ENCODE results near the gene SERPINI2. TPM values are rescaled to one million over a fixed set of nuclear protein-coding genes. Genes with fewer than 3 reads are reported as not detected.
A peak's percentile ranks its signal among the peaks of the same experiment; 100 is the strongest.
"Not testable (repeated sequence)": the region's sequence is repeated elsewhere in the genome, so short reads cannot be mapped to it uniquely, and the experiment has no call there.

Gene SERPINI2
- total RNA-seq, 2 donors from 2014 or later: 167 to 221 TPM

GRCh38 chr3:167445491-167445890 lies 28.4 kb downstream of the SERPINI2 start:
- TF ChIP-seq, protein P1, sequence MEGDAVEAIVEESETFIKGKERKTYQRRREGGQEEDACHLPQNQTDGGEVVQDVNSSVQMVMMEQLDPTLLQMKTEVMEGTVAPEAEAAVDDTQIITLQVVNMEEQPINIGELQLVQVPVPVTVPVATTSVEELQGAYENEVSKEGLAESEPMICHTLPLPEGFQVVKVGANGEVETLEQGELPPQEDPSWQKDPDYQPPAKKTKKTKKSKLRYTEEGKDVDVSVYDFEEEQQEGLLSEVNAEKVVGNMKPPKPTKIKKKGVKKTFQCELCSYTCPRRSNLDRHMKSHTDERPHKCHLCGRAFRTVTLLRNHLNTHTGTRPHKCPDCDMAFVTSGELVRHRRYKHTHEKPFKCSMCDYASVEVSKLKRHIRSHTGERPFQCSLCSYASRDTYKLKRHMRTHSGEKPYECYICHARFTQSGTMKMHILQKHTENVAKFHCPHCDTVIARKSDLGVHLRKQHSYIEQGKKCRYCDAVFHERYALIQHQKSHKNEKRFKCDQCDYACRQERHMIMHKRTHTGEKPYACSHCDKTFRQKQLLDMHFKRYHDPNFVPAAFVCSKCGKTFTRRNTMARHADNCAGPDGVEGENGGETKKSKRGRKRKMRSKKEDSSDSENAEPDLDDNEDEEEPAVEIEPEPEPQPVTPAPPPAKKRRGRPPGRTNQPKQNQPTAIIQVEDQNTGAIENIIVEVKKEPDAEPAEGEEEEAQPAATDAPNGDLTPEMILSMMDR (IDR thresholded peaks at IDR 0.05): no peak
- no peak for TF ChIP-seq POLR2A (IDR thresholded peaks at IDR 0.05)
- ATAC-seq: no peak
- peaks cover 0 to 2% of the 10 kb centered on the region in 2 donors for H3K36me3 ChIP-seq (replicated peaks in 1 of 2; ENCODE audit: insufficient read depth in 1 of 2, low read depth in 2 of 2)
- no peaks in the 10 kb centered on the region for H3K4me1 ChIP-seq
- intact Hi-C loops (cut with DNase I): no loop called here
- DNase-seq: no peak
- no peak overlapping the region for H3K27ac ChIP-seq
- H3K27me3 ChIP-seq: no peaks in the 10 kb centered on the region
- H3K4me3 ChIP-seq: no peak overlapping the region
- no peaks in the 10 kb centered on the region for H3K9me3 ChIP-seq

GRCh38 chr3:167441256-167441655 lies 32.6 kb downstream of the SERPINI2 start:
- Histone ChIP-seq H3K27ac (no peak overlapping the region), H3K4me1 (peaks cover 10% of the 10 kb centered on the region), H3K36me3 (replicated peaks in 1 of 2; ENCODE audit: insufficient read depth in 1 of 2, low read depth in 2 of 2) (no peaks in the 10 kb centered on the region), H3K9me3 (no peaks in the 10 kb centered on the region), H3K4me3 (no peak overlapping the region), H3K27me3 (no peaks in the 10 kb centered on the region)
- no peak for DNase-seq
- TF ChIP-seq, protein P1 (IDR thresholded peaks at IDR 0.05): no peak
- TF ChIP-seq POLR2A (IDR thresholded peaks at IDR 0.05): no peak
- WGBS, 2 donors: 67 to 90% methylated on average over 2 of the region's 2 CpGs
- no peak for ATAC-seq
- intact Hi-C loops (cut with DNase I): no loop called here

GRCh38 chr3:167437428-167438139 lies 36.3 kb downstream of the SERPINI2 start:
- no peaks in the 10 kb centered on the region for H3K27me3 ChIP-seq
- ATAC-seq (peak; percentile 62), DNase-seq (no peak)
- H3K4me3 ChIP-seq: no peak overlapping the region
- intact Hi-C loops (cut with DNase I): no loop called here
- peaks cover 10% of the 10 kb centered on the region for H3K4me1 ChIP-seq
- H3K27ac ChIP-seq: peak overlapping the region in 2 of 4 donors; percentile 36 to 38
- H3K9me3 ChIP-seq: no peaks in the 10 kb centered on the region
- no peak for TF ChIP-seq POLR2A (IDR thresholded peaks at IDR 0.05)
- TF ChIP-seq, protein P1 (IDR thresholded peaks at IDR 0.05): no peak
- no peaks in the 10 kb centered on the region for H3K36me3 ChIP-seq (replicated peaks in 1 of 2; ENCODE audit: insufficient read depth in 1 of 2, low read depth in 2 of 2)
- WGBS, 2 donors: 44 to 57% methylated on average over 2 of the region's 2 CpGs

DNA sequence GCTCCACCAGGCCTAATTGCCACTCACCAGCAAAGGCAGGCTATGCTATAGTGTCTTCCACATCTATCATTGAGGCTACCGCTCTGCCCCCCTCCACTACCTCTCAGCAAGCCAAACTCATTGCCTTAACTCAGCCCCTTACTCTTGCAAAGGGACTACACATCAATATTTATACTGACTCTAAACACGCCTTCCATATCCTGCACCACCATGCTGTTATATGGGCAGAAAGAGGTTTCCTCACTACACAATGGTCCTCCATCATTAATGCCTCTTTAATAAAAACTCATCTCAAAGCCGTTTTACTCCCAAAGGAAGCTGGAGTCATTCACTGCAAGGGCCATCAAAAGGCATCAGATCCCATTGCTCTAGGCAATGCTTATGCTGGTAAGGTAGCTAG lies 46.9 kb downstream of the SERPINI2 start:
- H3K4me3 ChIP-seq; intact Hi-C loops (cut with DNase I); ATAC-seq; H3K27me3 ChIP-seq; H3K27ac ChIP-seq; H3K36me3 ChIP-seq (replicated peaks in 1 of 2; ENCODE audit: insufficient read depth in 1 of 2, low read depth in 2 of 2); H3K4me1 ChIP-seq; DNase-seq; H3K9me3 ChIP-seq: not testable (repeated sequence)
- WGBS, 2 donors: 88 to 93% methylated on average over 3 of the region's 3 CpGs

DNA sequence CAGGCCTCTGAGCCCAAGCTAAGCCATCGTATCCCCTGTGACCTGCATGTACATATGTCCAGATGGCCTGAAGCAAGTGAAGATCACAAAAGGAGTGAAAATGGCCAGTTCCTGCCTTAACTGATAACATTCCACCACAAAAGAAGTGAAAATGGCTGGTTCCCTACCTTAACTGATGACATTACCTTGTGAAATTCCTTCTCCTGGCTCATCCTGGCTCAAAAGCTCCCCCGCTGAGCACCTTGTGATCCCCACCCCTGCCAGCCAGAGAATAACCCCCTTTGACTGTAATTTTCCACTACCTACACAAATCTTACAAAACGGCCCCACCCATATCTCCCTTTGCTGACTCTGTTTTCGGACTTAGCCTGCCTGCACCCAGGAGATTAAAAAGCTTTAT lies 51.4 kb downstream of the SERPINI2 start:
- H3K36me3 ChIP-seq (replicated peaks in 1 of 2; ENCODE audit: insufficient read depth in 1 of 2, low read depth in 2 of 2); H3K4me1 ChIP-seq; DNase-seq; H3K9me3 ChIP-seq; H3K4me3 ChIP-seq; H3K27ac ChIP-seq; intact Hi-C loops (cut with DNase I); H3K27me3 ChIP-seq; ATAC-seq: not testable (repeated sequence)
- 85 to 86% methylated on average over 4 of the region's 4 CpGs for WGBS, 2 donors

DNA sequence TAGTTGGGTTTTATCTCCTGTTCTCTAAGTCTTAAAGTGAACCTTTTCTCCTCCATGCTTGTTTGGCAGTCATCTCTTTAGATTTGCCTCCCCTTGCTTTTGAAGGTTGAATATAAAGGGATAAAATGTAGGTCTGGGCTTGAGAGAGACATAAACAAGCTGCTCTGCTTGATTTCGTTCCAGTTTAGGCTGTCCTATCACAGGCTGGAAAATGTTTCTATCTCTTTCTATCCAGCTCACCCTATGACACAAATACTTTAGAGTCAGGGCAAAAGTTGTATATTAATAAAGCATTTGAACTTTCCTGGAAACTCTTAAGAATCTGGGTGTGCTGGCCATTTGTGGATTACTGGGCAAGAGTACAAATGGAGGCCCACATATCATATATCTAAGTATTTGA lies 64.2 kb downstream of the SERPINI2 start:
- no peaks in the 10 kb centered on the region for H3K4me1 ChIP-seq
- H3K27ac ChIP-seq: no peak overlapping the region
- no peaks in the 10 kb centered on the region for H3K9me3 ChIP-seq
- no peak overlapping the region for H3K4me3 ChIP-seq
- H3K36me3 ChIP-seq (replicated peaks in 1 of 2; ENCODE audit: insufficient read depth in 1 of 2, low read depth in 2 of 2): no peaks in the 10 kb centered on the region
- ATAC-seq: no peak
- no peak for DNase-seq
- no peaks in the 10 kb centered on the region for H3K27me3 ChIP-seq
- WGBS, 2 donors: 77 to 88% methylated on average over 1 of the region's 1 CpG
- intact Hi-C loops (cut with DNase I): loop anchor here (10.0 kb wide), 1 partner anchor 285 kb away; no protein-coding TSS in a partner anchor
- TF ChIP-seq, protein P1 (IDR thresholded peaks at IDR 0.05): no peak
- TF ChIP-seq POLR2A (IDR thresholded peaks at IDR 0.05): no peak

Data from body of pancreas (tissue), 4 donors.